Gastrocnemius medialis (tissue), 4 donors: ENCODE data around the gene RNF227. TPM values are rescaled to one million over a fixed set of nuclear protein-coding genes. Genes with fewer than 3 reads are reported as not detected.

ENCODE experiments used
- ATAC-seq, 2 donors: fragments of 150-250 bp; one replicate each; pipeline ENCODE4 v1.9.1; 2016
- DNase-seq, 2 donors: peaks; one replicate each; pipeline ENCODE4 v3.0.0-alpha.2; 2019
- H3K27ac ChIP-seq, 4 donors: fragments of 200-600 bp; sonication (generic); 1 replicate in 1 of 4; 2 replicates in 3 of 4; pipeline ENCODE4 v1.5.1; 2016 to 2018; ENCODE audit warnings: mild to moderate bottlenecking in 2 of 4, moderate library complexity in 1 of 4
- H3K27me3 ChIP-seq, 3 donors: fragments of 200-600 bp; sonication (generic) in 2 of 3; 1 replicate in 1 of 3; 2 replicates in 2 of 3; pipeline versions ENCODE4 v1.5.1 to v1.6.0; 2016 to 2019; ENCODE audit warnings: mild to moderate bottlenecking in 1 of 3, moderate library complexity in 1 of 3
- H3K36me3 ChIP-seq, 2 donors: fragments of 200-600 bp; sonication (generic) in 1 of 2; one replicate each; pipeline ENCODE4 v1.5.1; 2017 to 2018
- H3K4me1 ChIP-seq, 2 donors: fragments of 200-600 bp; sonication (generic) in 1 of 2; one replicate each; pipeline ENCODE4 v1.5.1; 2016 to 2017; ENCODE audit warnings: mild to moderate bottlenecking in 2 of 2
- H3K4me3 ChIP-seq, 4 donors: fragments of 200-600 bp; sonication (generic) in 3 of 4; 1 replicate in 1 of 4; 2 replicates in 3 of 4; pipeline ENCODE4 v1.5.1; 2016 to 2019; ENCODE audit warnings: mild to moderate bottlenecking in 2 of 4
- H3K9me3 ChIP-seq, 3 donors: fragments of 200-600 bp; sonication (generic) in 2 of 3; 1 replicate in 1 of 3; 2 replicates in 2 of 3; pipeline ENCODE4 v1.5.1; 2016 to 2019
- POLR2A ChIP-seq, 2 donors: fragments of 450-650 bp; IDR thresholded peaks; one replicate each; pipeline ENCODE4 v1.6.1; 2017; ENCODE audit warnings: antibody characterized with exemption in 2 of 2, mild to moderate bottlenecking in 2 of 2, moderate library complexity in 2 of 2
- in situ Hi-C, 4 donors: fragments of 200-750 bp; cut with MboI; loops; one replicate each; pipeline versions ENCODE4 v1.15.0 to v1.8.0; 2017; ENCODE audit warnings: low sequenced_read_pairs in 4 of 4
- intact Hi-C: fragments of 100-400 bp; cut with DNase I; formaldehyde crosslinking; loops from one replicate; pipeline ENCODE4 v1.15.1; 2023; ENCODE audit warnings: low total_unique reads
- total RNA-seq, 4 donors: library from RNA; depleted of rRNA; stranded (reverse); fragments of >200 nt; gene quantifications; one replicate each; pipeline versions ENCODE4 v1.1.0 to v1.2.3, GENCODE V29; 2016
- TF ChIP-seq, protein P1 (sequence below), 5 experiments: fragments of 450-650 bp in 3 of 5; fragments of 200-600 bp in 2 of 5; sonication (generic) in 2 of 5; IDR thresholded peaks in 4 of 5; conservative IDR thresholded peaks in 1 of 5; 1 replicate in 4 of 5; 2 replicates in 1 of 5; pipeline ENCODE4 v1.5.1; 2016 to 2019; ENCODE audit warnings: antibody characterized with exemption in 5 of 5, mild to moderate bottlenecking in 3 of 5, moderate library complexity in 3 of 5

The RNF227 gene
- total RNA-seq, 4 donors from 2014 or later = 0.51 to 1.2 (median 0.62) TPM; not detected in 1

DNA sequence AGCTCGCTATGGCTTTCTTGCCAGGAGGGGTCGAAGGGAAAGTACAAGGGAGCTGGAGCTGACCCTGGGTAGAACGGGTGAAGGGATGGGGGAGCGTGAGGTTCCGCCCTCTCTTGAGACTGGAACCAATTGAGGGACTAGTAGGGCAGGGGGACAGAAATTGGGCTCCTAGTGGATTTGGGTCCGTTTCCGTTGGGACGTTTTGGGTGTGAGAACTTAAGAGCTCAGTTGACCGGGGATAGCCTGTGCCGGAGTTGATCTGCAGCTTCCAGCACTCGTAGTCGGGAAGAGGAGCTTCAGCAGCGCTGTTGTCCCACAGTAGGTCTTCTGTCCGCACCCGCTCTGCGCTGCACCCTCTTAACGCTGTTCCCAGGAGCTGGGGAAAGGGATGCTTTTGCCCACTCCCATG, 16.4 kb upstream of the RNF227 start:
- Histone ChIP-seq H3K4me1 (peaks cover 17 to 19% of the 10 kb centered on the region in 2 donors), H3K27ac (peak overlapping the region; percentile 83 to 90 (median 87)), H3K27me3 (no peaks in the 10 kb centered on the region), H3K4me3 (peak overlapping the region; percentile 85 to 97 (median 94)), H3K9me3 (no peaks in the 10 kb centered on the region), H3K36me3 (peaks cover 0 to 32% of the 10 kb centered on the region in 2 donors)
- DNase-seq (no peak), ATAC-seq (peak; percentile 33 to 41)
- TF ChIP-seq, protein P1, sequence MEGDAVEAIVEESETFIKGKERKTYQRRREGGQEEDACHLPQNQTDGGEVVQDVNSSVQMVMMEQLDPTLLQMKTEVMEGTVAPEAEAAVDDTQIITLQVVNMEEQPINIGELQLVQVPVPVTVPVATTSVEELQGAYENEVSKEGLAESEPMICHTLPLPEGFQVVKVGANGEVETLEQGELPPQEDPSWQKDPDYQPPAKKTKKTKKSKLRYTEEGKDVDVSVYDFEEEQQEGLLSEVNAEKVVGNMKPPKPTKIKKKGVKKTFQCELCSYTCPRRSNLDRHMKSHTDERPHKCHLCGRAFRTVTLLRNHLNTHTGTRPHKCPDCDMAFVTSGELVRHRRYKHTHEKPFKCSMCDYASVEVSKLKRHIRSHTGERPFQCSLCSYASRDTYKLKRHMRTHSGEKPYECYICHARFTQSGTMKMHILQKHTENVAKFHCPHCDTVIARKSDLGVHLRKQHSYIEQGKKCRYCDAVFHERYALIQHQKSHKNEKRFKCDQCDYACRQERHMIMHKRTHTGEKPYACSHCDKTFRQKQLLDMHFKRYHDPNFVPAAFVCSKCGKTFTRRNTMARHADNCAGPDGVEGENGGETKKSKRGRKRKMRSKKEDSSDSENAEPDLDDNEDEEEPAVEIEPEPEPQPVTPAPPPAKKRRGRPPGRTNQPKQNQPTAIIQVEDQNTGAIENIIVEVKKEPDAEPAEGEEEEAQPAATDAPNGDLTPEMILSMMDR (IDR thresholded peaks at IDR 0.05 in 4 of 5, conservative IDR thresholded peaks at IDR 0.05 in 1 of 5) = no peak
- TF ChIP-seq POLR2A (IDR thresholded peaks at IDR 0.05) = no peak
- in situ Hi-C loops = loop anchor here in 1 of 4 donors (5.0 kb wide), 1 partner anchor 55 kb away; no protein-coding TSS in a partner anchor
- intact Hi-C loops = loop anchor here (1.0 to 5.0 kb wide), 4 partner anchors 17 to 75 kb away; partner anchors contain the start of genes CYB5D1, NAA38 and TMEM88

DNA sequence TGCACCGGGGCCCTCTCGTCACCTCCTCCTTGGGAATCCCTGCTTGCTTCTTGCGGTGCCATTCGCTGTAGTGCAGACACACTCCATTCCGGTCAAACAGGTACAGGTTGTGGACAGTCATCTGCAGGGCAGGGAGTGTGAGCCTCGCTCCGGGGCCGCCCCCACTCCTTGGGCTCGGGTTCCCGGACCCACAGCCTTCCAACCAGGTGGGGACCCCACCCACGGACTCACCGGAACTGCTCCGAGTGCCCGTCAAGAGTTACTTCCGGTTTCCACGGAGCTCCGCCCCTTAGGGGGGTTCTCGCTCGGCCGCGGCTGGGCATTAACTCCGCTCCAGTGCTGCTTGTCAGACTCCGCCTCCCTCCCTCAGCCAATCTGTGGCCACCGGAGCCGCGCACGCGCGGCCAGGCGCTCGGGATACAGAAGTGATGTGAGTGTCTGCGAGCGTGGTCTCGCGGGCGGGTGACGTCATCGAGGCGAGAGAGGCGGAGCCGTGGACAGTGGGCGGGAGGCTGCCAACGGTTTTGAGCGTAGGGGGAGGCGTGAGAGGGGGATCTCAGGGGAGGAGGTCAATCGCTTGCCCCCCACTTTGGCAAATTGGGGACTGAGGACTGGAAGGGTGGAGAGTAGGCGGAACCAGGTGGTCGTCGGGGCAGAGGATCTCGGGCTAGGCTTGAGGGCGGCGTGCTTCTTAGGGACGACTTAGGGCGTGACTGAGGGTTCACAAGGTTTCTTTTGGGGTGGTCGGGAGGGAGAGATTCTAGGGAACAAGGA, 15.8 kb upstream of the RNF227 start, which contains the start of the genes CNTROB and TRAPPC1:
Gene CNTROB, plus strand, starts transcription at position 498 of the 774 bp plus-strand sequence. CDS start 874 bp downstream, outside the sequence.
Gene TRAPPC1, minus strand, starts transcription at position 238 of the 774 bp plus-strand sequence. Its CDS starts 117 bp downstream, at position 121.
- in situ Hi-C loops = loop anchor here in 1 of 4 donors (5.0 kb wide), 1 partner anchor 55 kb away; no protein-coding TSS in a partner anchor
- Histone ChIP-seq H3K4me3 (peak within 1 kb of the TSS; percentile 85 to 97 (median 94)), H3K9me3 (no peaks in the 10 kb centered on the region), H3K4me1 (peaks cover 17 to 19% of the 10 kb centered on the region in 2 donors), H3K36me3 (peaks cover 0 to 26% of the 10 kb centered on the region in 2 donors), H3K27me3 (no peaks in the 10 kb centered on the region), H3K27ac (peak within 1 kb of the TSS; percentile 83 to 90 (median 87))
- peak; percentile 78 for TF ChIP-seq POLR2A (IDR thresholded peaks at IDR 0.05)
- TF ChIP-seq, protein P1 (IDR thresholded peaks at IDR 0.05 in 4 of 5, conservative IDR thresholded peaks at IDR 0.05 in 1 of 5) = no peak
- DNase-seq = peak; percentile 99 to 100
- ATAC-seq = peak; percentile 97 to 98
- intact Hi-C loops = loop anchor here (1.0 to 5.0 kb wide), 4 partner anchors 17 to 75 kb away; partner anchors contain the start of genes CYB5D1, NAA38 and TMEM88

DNA sequence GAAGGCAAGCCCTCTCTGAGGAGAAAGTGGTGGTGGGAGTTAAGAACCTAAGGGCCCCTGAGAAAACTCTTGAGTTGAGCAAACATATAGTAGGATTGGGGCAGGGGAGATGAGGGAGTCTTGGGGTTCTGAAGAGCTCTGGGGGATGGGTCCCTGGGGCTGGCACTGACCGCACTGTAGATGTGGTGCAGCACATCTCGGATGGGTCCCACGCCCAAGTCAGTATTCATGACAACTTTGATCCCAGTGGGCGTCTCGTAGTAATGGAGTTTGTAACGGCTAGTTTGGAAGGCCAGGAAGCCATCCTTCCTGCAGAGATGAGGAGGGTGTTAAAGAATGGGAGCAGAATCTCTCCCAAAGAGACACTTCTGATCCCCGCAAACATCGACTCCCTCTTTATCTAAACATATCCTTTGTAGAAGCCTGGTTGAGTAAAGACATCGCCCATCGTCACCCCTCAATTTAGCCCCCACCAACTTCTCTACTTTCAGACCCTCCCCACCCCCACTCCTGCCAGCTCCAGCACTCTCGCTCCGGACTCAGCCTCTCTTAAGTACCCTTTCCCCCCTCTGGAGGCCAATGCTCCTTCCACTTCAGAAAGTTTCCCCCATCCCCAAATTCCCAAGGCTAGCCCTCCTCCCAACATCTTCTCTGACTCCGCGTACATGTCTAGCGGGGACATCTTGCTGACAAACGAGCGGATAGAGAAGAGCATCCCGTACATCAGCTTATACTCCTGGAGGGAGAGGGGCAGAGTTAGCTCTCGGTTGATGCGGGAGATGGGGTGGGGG, 14.9 kb upstream of the RNF227 start:
- Histone ChIP-seq H3K36me3 (peaks cover 0 to 18% of the 10 kb centered on the region in 2 donors), H3K9me3 (no peaks in the 10 kb centered on the region), H3K27me3 (no peaks in the 10 kb centered on the region), H3K27ac (peak overlapping the region; percentile 83 to 90 (median 87)), H3K4me3 (peak overlapping the region; percentile 85 to 97 (median 93)), H3K4me1 (peaks cover 17 to 19% of the 10 kb centered on the region in 2 donors)
- no peak for TF ChIP-seq POLR2A (IDR thresholded peaks at IDR 0.05)
- TF ChIP-seq, protein P1 (IDR thresholded peaks at IDR 0.05 in 4 of 5, conservative IDR thresholded peaks at IDR 0.05 in 1 of 5) = no peak
- in situ Hi-C loops = loop anchor here in 1 of 4 donors (5.0 kb wide), 1 partner anchor 56 kb away; no protein-coding TSS in a partner anchor
- ATAC-seq (no peak), DNase-seq (no peak)
- intact Hi-C loops = loop anchor here (5.0 kb wide), 2 partner anchors 61 to 74 kb away; partner anchors contain the start of genes CYB5D1, NAA38 and TMEM88
